DND-41 (cell line): ENCODE results near the gene POLE4.
A peak's percentile ranks its signal among the peaks of the same experiment; 100 is the strongest.

Experiments
- ATAC-seq: fragments of 200-7000 bp; cut with Tn5 transposase; 3 replicates; pipeline ENCODE4 v1.9.1; 2021; ENCODE audit warnings: low read depth; ENCODE audit not compliant: insufficient read depth
- DNase-seq: peaks from one replicate; pipeline ENCODE4 v3.0.0-alpha.2; 2020
- H2AFZ ChIP-seq: 2 replicates; pipeline ENCODE4 v1.6.0; 2012; ENCODE audit warnings: low read depth, low read length
- H3K27ac ChIP-seq: 2 replicates; pipeline ENCODE4 v1.5.1; 2012; ENCODE audit warnings: low read length, inconsistent platforms
- H3K27me3 ChIP-seq: fragments of 200-600 bp; sonication (generic); 2 replicates; pipeline ENCODE4 v1.6.0; 2012; ENCODE audit warnings: low read length, mild to moderate bottlenecking, inconsistent platforms; ENCODE audit not compliant: insufficient read depth, poor library complexity
- H3K36me3 ChIP-seq: 2 replicates; pipeline ENCODE4 v1.5.1; 2012; ENCODE audit warnings: low read length, inconsistent platforms; ENCODE audit not compliant: insufficient read depth
- H3K4me1 ChIP-seq: 2 replicates; pipeline ENCODE4 v1.5.1; 2012; ENCODE audit warnings: mild to moderate bottlenecking, low read length; ENCODE audit not compliant: insufficient read depth
- H3K4me2 ChIP-seq: 2 replicates; pipeline ENCODE4 v1.6.0; 2012; ENCODE audit warnings: mild to moderate bottlenecking, moderate library complexity, low read length, inconsistent platforms; ENCODE audit not compliant: insufficient read depth
- H3K4me3 ChIP-seq, 2 experiments: fragments of 200-600 bp in 1 of 2; shearing (Covaris generic) in 1 of 2; 2 replicates each; pipeline ENCODE4 v1.5.1; 2012 to 2016; ENCODE audit warnings: inconsistent platforms in 2 of 2, low read length in 2 of 2, mild to moderate bottlenecking in 2 of 2, low read depth in 1 of 2, moderate library complexity in 1 of 2
- H3K79me2 ChIP-seq: 2 replicates; pipeline ENCODE4 v1.6.0; 2012; ENCODE audit warnings: low read length, inconsistent platforms; ENCODE audit not compliant: insufficient read depth
- H3K9ac ChIP-seq: 2 replicates; pipeline ENCODE4 v1.6.0; 2012; ENCODE audit warnings: low read depth, mild to moderate bottlenecking, inconsistent platforms, low read length, moderate library complexity
- H3K9me3 ChIP-seq: 2 replicates; pipeline ENCODE4 v1.5.1; 2012; ENCODE audit warnings: low read length, moderate library complexity, mild to moderate bottlenecking, inconsistent platforms; ENCODE audit not compliant: insufficient read depth, severe bottlenecking
- H4K20me1 ChIP-seq: 2 replicates; pipeline ENCODE4 v1.6.0; 2012; ENCODE audit warnings: low read length; ENCODE audit not compliant: insufficient read depth
- CTCF ChIP-seq: IDR thresholded peaks from 2 replicates; pipeline ENCODE4 v1.5.1; 2012; ENCODE audit warnings: borderline replicate concordance, low read length, moderate library complexity, mild to moderate bottlenecking; ENCODE audit not compliant: poor library complexity, severe bottlenecking; ENCODE audit errors: extremely low read depth
- EZH2 ChIP-seq: IDR thresholded peaks from 3 replicates; pipeline ENCODE4 v1.6.1; 2012; ENCODE audit warnings: borderline replicate concordance, low read depth, mild to moderate bottlenecking, moderate library complexity, low read length, inconsistent platforms; ENCODE audit not compliant: severe bottlenecking

POLE4 gene

GRCh38 chr2:74917702-74918619 is 40.5 kb upstream of the POLE4 start:
- H3K9ac ChIP-seq, result no peak overlapping the region
- H2AFZ ChIP-seq, result no peak overlapping the region
- peaks cover 4% of the 10 kb centered on the region; the same call in 1 of the 2 replicates for H3K4me1 ChIP-seq
- no peaks in the 10 kb centered on the region for H3K36me3 ChIP-seq
- H3K9me3 ChIP-seq, result no peaks in the 10 kb centered on the region
- no peaks in the 10 kb centered on the region for H4K20me1 ChIP-seq
- TF ChIP-seq CTCF (peak; percentile 33), EZH2 (no peak)
- H3K27me3 ChIP-seq, result no peaks in the 10 kb centered on the region
- DNase-seq, result no peak
- no peak overlapping the region for H3K4me3 ChIP-seq
- no peaks in the 10 kb centered on the region for H3K79me2 ChIP-seq
- H3K27ac ChIP-seq, result no peak overlapping the region
- ATAC-seq, result no peak
- no peak overlapping the region for H3K4me2 ChIP-seq

- Histone ChIP-seq H3K4me2 (no peak overlapping the region), H3K9ac (no peak overlapping the region), H3K27me3 (no peaks in the 10 kb centered on the region), H3K9me3 (no peaks in the 10 kb centered on the region), H4K20me1 (no peaks in the 10 kb centered on the region), H2AFZ (no peak overlapping the region), H3K27ac (no peak overlapping the region), H3K4me3 (no peak overlapping the region), H3K79me2 (no peaks in the 10 kb centered on the region), H3K4me1 (peaks cover 4% of the 10 kb centered on the region; the same call in 1 of the 2 replicates), H3K36me3 (no peaks in the 10 kb centered on the region)
- ATAC-seq (peak; percentile 37; the same call in 1 of the 3 replicates), DNase-seq (peak; percentile 50)
- TF ChIP-seq EZH2 (no peak), CTCF (peak; percentile 67)
These were observed 38.6 kb upstream of the POLE4 start for GRCh38 chr2:74919827-74920226.

- Histone ChIP-seq H2AFZ (no peak overlapping the region), H3K4me3 (no peak overlapping the region), H3K9ac (no peak overlapping the region), H3K9me3 (no peaks in the 10 kb centered on the region), H3K27me3 (no peaks in the 10 kb centered on the region), H3K27ac (no peak overlapping the region), H3K36me3 (no peaks in the 10 kb centered on the region), H3K79me2 (no peaks in the 10 kb centered on the region), H4K20me1 (no peaks in the 10 kb centered on the region), H3K4me2 (no peak overlapping the region), H3K4me1 (no peaks in the 10 kb centered on the region)
- no peak for DNase-seq
- no peak for ATAC-seq
- TF ChIP-seq EZH2 (no peak), CTCF (no peak)
These were observed 37.2 kb upstream of the POLE4 start for GRCh38 chr2:74921236-74921736.
